Measurements from ENCODE around the gene G6PC2. TPM values are rescaled to one million over a fixed set of nuclear protein-coding genes. Genes with fewer than 3 reads are reported as not detected.

Gene G6PC2
- total and polyA plus RNA-seq, 2 donors, result 0.05 TPM; not detected in 1

GRCh38 chr2:168949324-168949723, 48.2 kb downstream of the G6PC2 start:
- Histone ChIP-seq H3K4me3 (ENCODE audit: low read length in 2 of 2) (no peak overlapping the region), H3K4me1 (ENCODE audit: control insufficient read depth in 2 of 2, insufficient read depth in 2 of 2, low read length in 2 of 2) (no peaks in the 10 kb centered on the region), H3K36me3 (ENCODE audit: control insufficient read depth in 2 of 2, insufficient read depth in 2 of 2, low read length in 1 of 2) (no peaks in the 10 kb centered on the region), H3K27me3 (ENCODE audit: control insufficient read depth in 2 of 2, insufficient read depth in 1 of 2, low read length in 1 of 2) (no peaks in the 10 kb centered on the region), H3K9me3 (ENCODE audit: control insufficient read depth in 2 of 2, insufficient read depth in 1 of 2, low read length in 1 of 2) (no peaks in the 10 kb centered on the region), H3K27ac (ENCODE audit: low read depth in 1 of 2, low read length in 1 of 2) (no peak overlapping the region)
- WGBS, result 99% methylated on average over 1 of the region's 1 CpG
- no peak for DNase-seq (ENCODE audit: low read depth in 6 of 9, low spot score in 9 of 9)

- H3K36me3 ChIP-seq (ENCODE audit: control insufficient read depth in 2 of 2, insufficient read depth in 2 of 2, low read length in 1 of 2), result no peaks in the 10 kb centered on the region
- H3K27ac ChIP-seq (ENCODE audit: low read depth in 1 of 2, low read length in 1 of 2), result no peak overlapping the region
- no peaks in the 10 kb centered on the region for H3K9me3 ChIP-seq (ENCODE audit: control insufficient read depth in 2 of 2, insufficient read depth in 1 of 2, low read length in 1 of 2)
- 96% methylated on average over 1 of the region's 1 CpG for WGBS
- DNase-seq (ENCODE audit: low read depth in 6 of 9, low spot score in 9 of 9), result no peak
- H3K4me3 ChIP-seq (ENCODE audit: low read length in 2 of 2), result no peak overlapping the region
- no peaks in the 10 kb centered on the region for H3K27me3 ChIP-seq (ENCODE audit: control insufficient read depth in 2 of 2, insufficient read depth in 1 of 2, low read length in 1 of 2)
- H3K4me1 ChIP-seq (ENCODE audit: control insufficient read depth in 2 of 2, insufficient read depth in 2 of 2, low read length in 2 of 2), result no peaks in the 10 kb centered on the region
These were observed 50.8 kb downstream of the G6PC2 start for GRCh38 chr2:168951871-168952270.

GRCh38 chr2:168952424-168952823, 51.3 kb downstream of the G6PC2 start:
- no peaks in the 10 kb centered on the region for H3K9me3 ChIP-seq (ENCODE audit: control insufficient read depth in 2 of 2, insufficient read depth in 1 of 2, low read length in 1 of 2)
- no peaks in the 10 kb centered on the region for H3K27me3 ChIP-seq (ENCODE audit: control insufficient read depth in 2 of 2, insufficient read depth in 1 of 2, low read length in 1 of 2)
- no peaks in the 10 kb centered on the region for H3K4me1 ChIP-seq (ENCODE audit: control insufficient read depth in 2 of 2, insufficient read depth in 2 of 2, low read length in 2 of 2)
- DNase-seq (ENCODE audit: low read depth in 6 of 9, low spot score in 9 of 9), result no peak
- 99% methylated on average over 1 of the region's 1 CpG for WGBS
- H3K4me3 ChIP-seq (ENCODE audit: low read length in 2 of 2), result no peak overlapping the region
- H3K36me3 ChIP-seq (ENCODE audit: control insufficient read depth in 2 of 2, insufficient read depth in 2 of 2, low read length in 1 of 2), result no peaks in the 10 kb centered on the region
- H3K27ac ChIP-seq (ENCODE audit: low read depth in 1 of 2, low read length in 1 of 2), result no peak overlapping the region

GRCh38 chr2:168954256-168954655, 53.2 kb downstream of the G6PC2 start:
- no peaks in the 10 kb centered on the region for H3K9me3 ChIP-seq (ENCODE audit: control insufficient read depth in 2 of 2, insufficient read depth in 1 of 2, low read length in 1 of 2)
- H3K4me3 ChIP-seq (ENCODE audit: low read length in 2 of 2), result no peak overlapping the region
- no peak for DNase-seq (ENCODE audit: low read depth in 6 of 9, low spot score in 9 of 9)
- H3K4me1 ChIP-seq (ENCODE audit: control insufficient read depth in 2 of 2, insufficient read depth in 2 of 2, low read length in 2 of 2), result no peaks in the 10 kb centered on the region
- no peaks in the 10 kb centered on the region for H3K36me3 ChIP-seq (ENCODE audit: control insufficient read depth in 2 of 2, insufficient read depth in 2 of 2, low read length in 1 of 2)
- H3K27me3 ChIP-seq (ENCODE audit: control insufficient read depth in 2 of 2, insufficient read depth in 1 of 2, low read length in 1 of 2), result no peaks in the 10 kb centered on the region
- H3K27ac ChIP-seq (ENCODE audit: low read depth in 1 of 2, low read length in 1 of 2), result no peak overlapping the region

GRCh38 chr2:168955321-168955720, 54.2 kb downstream of the G6PC2 start:
- Histone ChIP-seq H3K9me3 (ENCODE audit: control insufficient read depth in 2 of 2, insufficient read depth in 1 of 2, low read length in 1 of 2) (no peaks in the 10 kb centered on the region), H3K4me1 (ENCODE audit: control insufficient read depth in 2 of 2, insufficient read depth in 2 of 2, low read length in 2 of 2) (no peaks in the 10 kb centered on the region), H3K4me3 (ENCODE audit: low read length in 2 of 2) (no peak overlapping the region), H3K27me3 (ENCODE audit: control insufficient read depth in 2 of 2, insufficient read depth in 1 of 2, low read length in 1 of 2) (no peaks in the 10 kb centered on the region), H3K27ac (ENCODE audit: low read depth in 1 of 2, low read length in 1 of 2) (no peak overlapping the region), H3K36me3 (ENCODE audit: control insufficient read depth in 2 of 2, insufficient read depth in 2 of 2, low read length in 1 of 2) (no peaks in the 10 kb centered on the region)
- 96% methylated on average over 4 of the region's 4 CpGs for WGBS
- no peak for DNase-seq (ENCODE audit: low read depth in 6 of 9, low spot score in 9 of 9)

- H3K27me3 ChIP-seq (ENCODE audit: control insufficient read depth in 2 of 2, insufficient read depth in 1 of 2, low read length in 1 of 2), result no peaks in the 10 kb centered on the region
- no peak overlapping the region for H3K4me3 ChIP-seq (ENCODE audit: low read length in 2 of 2)
- no peaks in the 10 kb centered on the region for H3K9me3 ChIP-seq (ENCODE audit: control insufficient read depth in 2 of 2, insufficient read depth in 1 of 2, low read length in 1 of 2)
- H3K36me3 ChIP-seq (ENCODE audit: control insufficient read depth in 2 of 2, insufficient read depth in 2 of 2, low read length in 1 of 2), result no peaks in the 10 kb centered on the region
- no peak overlapping the region for H3K27ac ChIP-seq (ENCODE audit: low read depth in 1 of 2, low read length in 1 of 2)
- WGBS, result 100% methylated on average over 2 of the region's 2 CpGs
- H3K4me1 ChIP-seq (ENCODE audit: control insufficient read depth in 2 of 2, insufficient read depth in 2 of 2, low read length in 2 of 2), result no peaks in the 10 kb centered on the region
- no peak for DNase-seq (ENCODE audit: low read depth in 6 of 9, low spot score in 9 of 9)
These were observed 55.3 kb downstream of the G6PC2 start for GRCh38 chr2:168956392-168956791.

Other genes starting within 250 kb of the G6PC2 start
- 2.8 TPM for gene NOSTRIN, start 98.7 kb upstream of the G6PC2 start, total RNA-seq
- gene NOSTRIN, start 98.7 kb upstream of the G6PC2 start, polyA plus RNA-seq, result 8.1 TPM
- 16.0 TPM for gene SPC25, start 10.9 kb upstream of the G6PC2 start, total RNA-seq
- gene SPC25, start 10.9 kb upstream of the G6PC2 start, polyA plus RNA-seq, result 1.8 TPM
- gene ABCB11, start 130.0 kb downstream of the G6PC2 start, total RNA-seq, result 0.05 TPM
- 0.09 TPM for gene ABCB11, start 130.0 kb downstream of the G6PC2 start, polyA plus RNA-seq
- gene DHRS9, start 168.3 kb downstream of the G6PC2 start, total RNA-seq, result 0.85 TPM
- gene DHRS9, start 168.3 kb downstream of the G6PC2 start, polyA plus RNA-seq, result 3.1 TPM